GM18502 (cell line): ENCODE data around the gene IPPK.

ENCODE experiments used
- ATAC-seq: cut with Tn5 transposase; IDR thresholded peaks from one replicate; pipeline ENCODE4 v1.9.1; 2021; ENCODE audit warnings: mild to moderate bottlenecking; ENCODE audit not compliant: unreplicated experiment, poor library complexity

Gene IPPK

GRCh38 chr9:92617195-92617813 lies 52.6 kb downstream of the IPPK start:
- no peak for ATAC-seq

DNA sequence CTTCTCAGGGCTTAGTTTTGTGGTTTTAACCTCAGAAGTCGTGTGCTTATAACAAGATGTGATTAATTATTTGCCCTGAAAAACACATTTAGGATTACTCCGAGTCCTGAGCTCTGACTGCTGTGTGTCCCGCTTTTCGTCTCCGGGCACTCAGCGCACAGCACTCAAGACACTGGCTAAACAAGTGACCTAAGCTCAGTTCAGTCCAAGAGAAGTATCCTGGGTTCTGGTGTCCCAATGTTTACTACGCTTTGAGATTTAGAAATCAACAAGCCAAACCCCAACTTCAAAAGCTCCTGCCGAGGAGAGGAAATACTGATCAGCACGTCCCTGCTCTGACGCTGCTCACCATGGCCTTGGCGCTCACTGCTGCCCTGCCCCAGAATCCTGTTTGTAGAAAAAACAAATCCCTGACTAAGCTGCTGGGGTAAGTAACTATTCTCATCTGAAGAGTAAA lies 53.2 kb downstream of the IPPK start:
- ATAC-seq, result no peak

DNA sequence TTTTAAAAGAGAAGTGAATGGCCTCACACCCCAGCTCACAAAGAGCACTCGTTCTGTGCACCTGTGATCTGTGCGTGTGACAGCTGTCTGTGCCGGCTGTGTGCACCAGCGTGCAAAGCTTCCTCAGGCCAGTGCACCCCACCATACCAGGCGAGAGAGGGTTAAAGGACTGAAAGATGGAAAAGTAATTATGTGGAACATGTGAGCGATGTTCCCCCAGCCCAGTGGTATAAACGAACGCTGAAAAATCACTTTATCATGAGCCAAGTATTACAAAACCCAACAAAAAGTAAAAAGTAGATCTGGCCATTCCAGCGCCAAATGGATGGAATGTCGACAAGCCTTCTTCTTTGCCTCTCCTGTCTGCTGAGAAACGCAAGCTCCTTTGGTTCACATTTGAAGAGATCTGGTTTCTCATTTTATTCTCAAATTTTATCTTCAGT lies 53.7 kb downstream of the IPPK start:
- ATAC-seq, result no peak

DNA sequence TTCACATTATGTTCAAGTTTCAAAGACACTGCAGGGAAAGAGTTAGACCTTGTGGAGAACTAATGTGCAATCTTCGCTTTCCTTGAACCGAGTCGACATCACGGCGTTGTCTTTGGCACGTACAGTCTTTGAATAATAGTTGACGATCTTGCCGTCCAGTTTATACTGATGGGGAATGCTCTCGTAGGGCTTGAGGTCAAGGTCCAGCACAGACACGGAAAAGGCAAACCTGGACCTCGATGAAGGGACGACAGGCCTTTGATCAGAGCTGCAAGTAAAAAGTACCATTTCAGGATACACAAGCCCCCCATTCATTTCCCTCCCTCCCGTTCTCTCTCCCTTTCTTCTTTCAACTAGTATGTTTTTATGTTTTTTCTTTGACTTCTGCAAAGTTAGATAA lies 54.1 kb downstream of the IPPK start:
- ATAC-seq, result no peak

GRCh38 chr9:92614763-92615461 lies 55.0 kb downstream of the IPPK start:
- no peak for ATAC-seq

- ATAC-seq, result no peak
These were observed 55.8 kb downstream of the IPPK start for GRCh38 chr9:92614123-92614510.

DNA sequence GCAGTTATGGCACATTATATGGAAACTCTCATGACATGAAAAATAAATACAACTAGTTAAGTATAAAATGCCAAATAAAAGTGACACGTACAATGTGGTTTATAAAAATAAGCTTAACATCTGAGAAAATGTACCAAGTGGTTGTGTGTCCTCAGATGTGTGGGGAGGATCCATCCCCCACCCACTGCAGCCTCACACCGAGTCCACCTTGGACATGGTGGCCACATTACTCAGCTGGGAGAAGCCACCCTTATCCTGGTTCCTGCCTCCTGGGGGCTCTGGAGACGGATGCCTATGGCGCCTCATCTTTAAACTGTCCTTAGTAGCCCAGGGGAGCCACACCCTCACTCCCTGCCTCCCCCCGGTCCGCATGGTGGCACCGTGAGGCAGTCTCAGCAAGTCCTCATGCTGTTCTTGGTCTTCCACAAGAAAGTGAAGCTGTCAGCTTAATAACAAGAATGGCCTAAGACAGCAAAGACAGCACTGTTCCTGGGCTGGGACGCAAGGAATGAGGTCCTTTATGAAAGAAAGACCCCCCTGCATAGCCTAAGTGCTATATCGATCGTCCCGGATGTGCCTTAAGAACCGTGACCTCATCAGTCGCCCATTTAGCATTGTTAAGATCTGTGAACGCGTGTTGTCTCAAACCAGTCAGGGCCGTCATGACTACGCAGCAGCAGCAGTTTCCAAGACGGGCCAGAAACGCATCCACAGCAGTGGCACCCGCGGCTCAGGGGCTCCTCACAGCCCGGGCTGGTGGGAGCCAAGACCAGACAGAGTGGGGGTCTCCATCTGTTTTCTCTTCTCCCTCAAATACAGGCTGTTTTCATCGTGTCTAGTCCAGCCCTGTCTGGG lies 56.4 kb downstream of the IPPK start:
- no peak for ATAC-seq

DNA sequence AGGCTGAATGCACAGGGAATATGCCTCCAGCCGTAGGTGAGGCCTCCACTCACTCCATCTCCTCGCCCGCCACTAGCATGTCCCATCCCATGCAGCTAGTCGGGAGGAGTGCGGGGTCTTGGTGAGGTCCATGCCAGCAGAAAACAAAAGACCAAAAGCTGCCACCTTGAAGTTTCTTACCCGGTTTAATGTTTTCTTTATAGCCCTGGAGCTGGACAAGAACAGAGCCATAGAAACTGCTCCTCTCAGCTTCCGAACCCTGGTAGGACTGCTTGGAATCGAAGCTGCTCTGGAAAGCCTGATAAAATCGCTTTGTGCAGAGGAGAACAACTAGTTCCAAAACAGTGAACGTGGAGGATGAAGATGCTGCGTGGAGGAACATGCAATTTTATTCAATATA lies 57.1 kb downstream of the IPPK start:
- no peak for ATAC-seq

DNA sequence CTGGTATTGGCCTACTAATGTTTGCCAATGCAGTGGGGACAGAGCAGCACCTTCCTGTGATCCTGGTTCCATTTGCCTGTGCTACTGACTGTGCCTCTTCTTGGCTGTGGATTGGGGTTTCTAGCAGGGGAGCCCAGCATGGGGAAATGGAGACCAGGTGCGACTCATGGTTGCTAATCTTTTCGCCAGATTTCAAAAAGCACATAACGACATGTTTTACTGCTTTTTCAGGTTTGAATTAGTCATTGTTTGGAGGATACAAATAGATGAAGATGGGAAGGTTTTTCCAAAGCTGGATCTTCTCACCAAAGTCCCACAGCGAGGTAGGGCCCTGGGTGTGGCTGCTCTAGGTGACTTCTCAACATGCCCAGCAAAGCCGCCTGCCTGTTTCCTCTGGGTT lies 57.6 kb downstream of the IPPK start:
- ATAC-seq, result no peak

- no peak for ATAC-seq
These were observed 58.2 kb downstream of the IPPK start for GRCh38 chr9:92611621-92612285.

GRCh38 chr9:92610470-92611420 lies 59.2 kb downstream of the IPPK start:
- ATAC-seq, result no peak

GRCh38 chr9:92608909-92609445 lies 61.0 kb downstream of the IPPK start:
- ATAC-seq, result no peak

GRCh38 chr9:92608241-92608908 lies 61.6 kb downstream of the IPPK start:
- ATAC-seq, result no peak

- ATAC-seq, result no peak
These were observed 62.2 kb downstream of the IPPK start for GRCh38 chr9:92607773-92608172.

- peak; percentile 59 for ATAC-seq
These were observed 62.8 kb downstream of the IPPK start for GRCh38 chr9:92607088-92607487.

DNA sequence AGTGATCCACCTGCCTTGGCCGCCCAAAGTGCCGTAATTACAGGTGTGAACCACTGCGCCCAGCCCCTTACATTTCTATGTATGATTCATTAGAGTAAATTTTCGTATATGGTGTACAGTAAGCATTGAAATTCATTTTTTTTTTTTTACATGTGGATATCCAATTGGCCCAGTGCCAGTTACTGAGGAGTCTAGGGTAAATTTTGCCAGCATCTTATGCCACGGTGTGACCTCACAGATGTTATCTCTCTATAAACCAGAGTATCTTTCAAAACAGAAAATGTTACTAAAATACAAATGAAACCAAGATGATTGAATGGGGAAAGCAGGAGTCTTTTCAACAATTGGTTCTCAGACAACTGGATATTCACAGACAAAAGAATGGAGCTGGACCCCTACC lies 64.7 kb downstream of the IPPK start:
- ATAC-seq, result no peak

GRCh38 chr9:92603990-92604389 lies 65.9 kb downstream of the IPPK start:
- ATAC-seq, result no peak

GRCh38 chr9:92603100-92603499 lies 66.8 kb downstream of the IPPK start:
- ATAC-seq, result no peak

GRCh38 chr9:92602413-92602812 lies 67.5 kb downstream of the IPPK start:
- no peak for ATAC-seq
